ENCODE data around the gene CPT1A.

The CPT1A gene

GRCh38 chr11:68796801-68797200, 44.9 kb downstream of the CPT1A start:
- TF ChIP-seq CTCF (IDR thresholded peaks at IDR 0.05; ENCODE audit: insufficient read depth, missing control alignments) = no peak
- DNase-seq (ENCODE audit: insufficient read length, low spot score) = no peak
- FAIRE-seq = no peak

DNA sequence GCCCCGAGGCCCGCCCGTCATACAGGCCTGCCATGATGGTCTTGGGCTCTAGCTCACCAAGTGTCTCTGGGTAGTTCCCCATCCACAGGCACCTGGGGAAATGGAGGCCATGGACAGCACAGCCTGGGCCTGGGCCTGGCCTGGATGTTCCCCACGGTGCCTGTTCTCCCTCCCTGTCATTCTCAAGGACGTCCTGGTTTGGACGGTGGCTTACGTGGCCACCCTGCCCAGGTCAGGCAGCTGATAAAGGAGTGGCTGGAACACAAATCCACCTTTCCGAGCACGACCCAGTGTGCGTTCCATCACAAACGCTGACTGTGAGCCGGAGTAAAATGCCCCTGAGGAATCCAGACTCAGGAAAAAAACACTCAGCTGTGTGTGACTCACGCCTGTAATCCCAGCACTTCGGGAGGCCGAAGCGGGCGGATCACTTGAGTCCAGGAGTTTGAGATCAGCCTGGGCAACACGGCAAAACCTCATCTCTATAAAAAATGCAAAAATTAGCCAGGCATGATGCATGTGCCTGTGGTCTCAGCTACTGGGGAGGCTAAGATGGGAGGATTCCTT, 49.2 kb downstream of the CPT1A start:
- no peak for TF ChIP-seq CTCF (IDR thresholded peaks at IDR 0.05; ENCODE audit: insufficient read depth, missing control alignments)
- DNase-seq (ENCODE audit: insufficient read length, low spot score) (no peak), FAIRE-seq (no peak)

DNA sequence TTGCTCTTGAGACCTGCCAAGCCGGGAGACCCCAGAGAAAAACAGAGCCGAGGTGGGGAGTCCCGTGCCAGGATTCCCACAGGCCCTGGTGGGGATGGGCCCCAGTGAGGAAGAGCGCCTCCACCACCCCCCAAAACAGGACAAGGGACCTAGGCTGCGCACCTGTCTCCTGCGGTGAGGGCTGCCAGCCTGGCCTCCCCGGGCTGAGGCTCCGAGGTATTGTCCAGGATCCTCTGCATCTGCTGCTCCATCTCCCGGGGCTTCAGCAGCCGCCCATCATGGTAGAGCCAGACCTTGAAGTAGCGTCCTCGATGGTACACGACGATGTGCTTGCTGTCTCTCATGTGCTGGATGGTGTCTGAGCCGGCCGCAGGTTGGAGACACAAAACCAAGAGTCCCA, 57.1 kb downstream of the CPT1A start:
- DNase-seq (ENCODE audit: insufficient read length, low spot score) (no peak), FAIRE-seq (no peak)
- no peak for TF ChIP-seq CTCF (IDR thresholded peaks at IDR 0.05; ENCODE audit: insufficient read depth, missing control alignments)

DNA sequence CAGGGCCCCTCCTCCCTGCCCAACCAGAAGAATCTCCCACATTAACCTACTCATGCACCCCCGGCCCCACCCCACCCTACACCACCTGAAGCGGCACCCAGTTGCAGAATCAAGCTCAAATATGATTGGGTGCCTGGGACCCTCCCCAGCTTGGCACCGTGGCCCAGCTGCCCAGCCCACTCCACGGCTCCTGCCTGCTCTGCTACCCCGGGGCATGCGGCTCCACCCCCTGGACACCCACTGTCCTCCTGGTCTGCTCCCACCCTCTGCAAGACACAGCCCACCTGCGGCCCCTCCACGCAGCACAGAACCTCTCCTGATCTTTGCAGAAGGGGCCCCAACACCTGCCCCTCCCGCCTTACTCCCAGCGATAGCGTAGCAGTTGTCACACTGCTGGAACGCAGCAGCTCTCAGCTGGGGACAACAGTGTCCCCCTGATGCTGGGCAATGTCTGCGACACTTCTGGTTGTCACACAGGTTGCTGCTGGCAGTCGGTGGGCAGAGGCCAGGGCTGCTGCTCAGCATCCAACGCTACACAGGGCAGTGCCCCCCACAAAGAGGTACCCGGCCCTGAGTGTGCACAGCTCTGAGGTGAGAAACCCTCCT, 58.4 kb downstream of the CPT1A start:
- TF ChIP-seq CTCF (IDR thresholded peaks at IDR 0.05; ENCODE audit: insufficient read depth, missing control alignments) = no peak
- FAIRE-seq (no peak), DNase-seq (ENCODE audit: insufficient read length, low spot score) (no peak)

DNA sequence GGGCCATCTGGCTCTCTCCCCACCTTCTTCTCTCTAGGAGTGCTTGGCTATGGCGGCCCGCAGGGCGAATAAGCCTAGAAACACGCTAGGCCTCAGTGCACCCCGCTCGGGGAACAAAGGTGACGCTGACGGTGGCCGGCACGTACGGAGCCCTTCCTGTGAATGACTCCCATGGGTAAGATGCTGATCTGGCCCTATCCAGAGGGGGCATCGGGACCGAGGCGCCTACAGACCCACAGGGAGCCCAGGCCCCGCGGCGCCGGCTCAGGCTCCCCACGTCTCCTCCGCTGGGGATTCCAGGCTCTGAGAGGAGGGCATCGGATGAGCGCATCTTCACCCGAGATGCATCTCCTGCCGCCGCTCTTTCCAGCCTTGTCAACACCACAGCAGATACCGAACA, 59.0 kb downstream of the CPT1A start:
- TF ChIP-seq CTCF (IDR thresholded peaks at IDR 0.05; ENCODE audit: insufficient read depth, missing control alignments) = no peak
- DNase-seq (ENCODE audit: insufficient read length, low spot score) = no peak
- FAIRE-seq = no peak

GRCh38 chr11:68780829-68781228, 60.9 kb downstream of the CPT1A start:
- DNase-seq (ENCODE audit: insufficient read length, low spot score) (no peak), FAIRE-seq (no peak)
- no peak for TF ChIP-seq CTCF (IDR thresholded peaks at IDR 0.05; ENCODE audit: insufficient read depth, missing control alignments)

GRCh38 chr11:68778205-68778604, 63.5 kb downstream of the CPT1A start:
- no peak for TF ChIP-seq CTCF (IDR thresholded peaks at IDR 0.05; ENCODE audit: insufficient read depth, missing control alignments)
- DNase-seq (ENCODE audit: insufficient read length, low spot score) = no peak
- no peak for FAIRE-seq
